ENCODE measurements around the gene CAMK2A. TPM values are rescaled to one million over a fixed set of nuclear protein-coding genes. Genes with fewer than 3 reads are reported as not detected.
A peak's percentile ranks its signal among the peaks of the same experiment; 100 is the strongest.

CAMK2A gene
- total RNA-seq, 1 experiment from 2014 or later: not detected

DNA sequence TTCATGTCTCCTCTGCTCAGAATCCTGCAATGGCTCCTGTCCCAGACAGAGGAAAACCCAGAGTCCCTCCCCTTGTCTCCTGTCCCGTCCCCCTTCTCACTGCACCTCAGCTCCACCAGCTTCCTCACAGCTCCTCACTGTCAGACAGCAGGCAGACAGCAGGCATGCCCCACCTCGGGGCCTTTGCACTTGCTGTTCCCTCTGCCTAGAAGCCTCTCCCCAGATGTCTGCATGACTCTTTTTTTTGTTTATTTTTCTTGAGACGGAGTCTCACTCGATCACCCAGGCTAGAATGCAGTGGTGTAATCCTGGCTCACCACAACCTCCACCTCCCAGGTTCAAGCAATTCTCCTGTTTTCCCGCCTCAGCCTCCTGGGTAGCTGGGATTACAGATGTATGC is 108.5 kb downstream of the CAMK2A start:
- H3K36me3 Mint-ChIP-seq (ENCODE audit: insufficient read depth, unreplicated experiment): no peaks in the 10 kb centered on the region
- no TSS peak for BruUV-seq (replicated peaks)
- no peaks in the 10 kb centered on the region for H3K4me1 Mint-ChIP-seq (ENCODE audit: low read depth, unreplicated experiment)
- H3K27me3 Mint-ChIP-seq (ENCODE audit: unreplicated experiment): peaks cover 66% of the 10 kb centered on the region
- intact Hi-C loops (cut with micrococcal nuclease; ENCODE audit: unreplicated experiment): no loop called here
- H3K27ac Mint-ChIP-seq (ENCODE audit: unreplicated experiment): no peak overlapping the region
- CTCF ChIA-PET: no interaction called here
- H3K9me3 Mint-ChIP-seq (ENCODE audit: low read depth, unreplicated experiment): no peaks in the 10 kb centered on the region
- H3K4me3 Mint-ChIP-seq (ENCODE audit: low read depth, unreplicated experiment): no peak overlapping the region
- no peak for DNase-seq
- TF ChIP-seq, protein P1, sequence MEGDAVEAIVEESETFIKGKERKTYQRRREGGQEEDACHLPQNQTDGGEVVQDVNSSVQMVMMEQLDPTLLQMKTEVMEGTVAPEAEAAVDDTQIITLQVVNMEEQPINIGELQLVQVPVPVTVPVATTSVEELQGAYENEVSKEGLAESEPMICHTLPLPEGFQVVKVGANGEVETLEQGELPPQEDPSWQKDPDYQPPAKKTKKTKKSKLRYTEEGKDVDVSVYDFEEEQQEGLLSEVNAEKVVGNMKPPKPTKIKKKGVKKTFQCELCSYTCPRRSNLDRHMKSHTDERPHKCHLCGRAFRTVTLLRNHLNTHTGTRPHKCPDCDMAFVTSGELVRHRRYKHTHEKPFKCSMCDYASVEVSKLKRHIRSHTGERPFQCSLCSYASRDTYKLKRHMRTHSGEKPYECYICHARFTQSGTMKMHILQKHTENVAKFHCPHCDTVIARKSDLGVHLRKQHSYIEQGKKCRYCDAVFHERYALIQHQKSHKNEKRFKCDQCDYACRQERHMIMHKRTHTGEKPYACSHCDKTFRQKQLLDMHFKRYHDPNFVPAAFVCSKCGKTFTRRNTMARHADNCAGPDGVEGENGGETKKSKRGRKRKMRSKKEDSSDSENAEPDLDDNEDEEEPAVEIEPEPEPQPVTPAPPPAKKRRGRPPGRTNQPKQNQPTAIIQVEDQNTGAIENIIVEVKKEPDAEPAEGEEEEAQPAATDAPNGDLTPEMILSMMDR (IDR thresholded peaks at IDR 0.05; ENCODE audit: unreplicated experiment): no peak

DNA sequence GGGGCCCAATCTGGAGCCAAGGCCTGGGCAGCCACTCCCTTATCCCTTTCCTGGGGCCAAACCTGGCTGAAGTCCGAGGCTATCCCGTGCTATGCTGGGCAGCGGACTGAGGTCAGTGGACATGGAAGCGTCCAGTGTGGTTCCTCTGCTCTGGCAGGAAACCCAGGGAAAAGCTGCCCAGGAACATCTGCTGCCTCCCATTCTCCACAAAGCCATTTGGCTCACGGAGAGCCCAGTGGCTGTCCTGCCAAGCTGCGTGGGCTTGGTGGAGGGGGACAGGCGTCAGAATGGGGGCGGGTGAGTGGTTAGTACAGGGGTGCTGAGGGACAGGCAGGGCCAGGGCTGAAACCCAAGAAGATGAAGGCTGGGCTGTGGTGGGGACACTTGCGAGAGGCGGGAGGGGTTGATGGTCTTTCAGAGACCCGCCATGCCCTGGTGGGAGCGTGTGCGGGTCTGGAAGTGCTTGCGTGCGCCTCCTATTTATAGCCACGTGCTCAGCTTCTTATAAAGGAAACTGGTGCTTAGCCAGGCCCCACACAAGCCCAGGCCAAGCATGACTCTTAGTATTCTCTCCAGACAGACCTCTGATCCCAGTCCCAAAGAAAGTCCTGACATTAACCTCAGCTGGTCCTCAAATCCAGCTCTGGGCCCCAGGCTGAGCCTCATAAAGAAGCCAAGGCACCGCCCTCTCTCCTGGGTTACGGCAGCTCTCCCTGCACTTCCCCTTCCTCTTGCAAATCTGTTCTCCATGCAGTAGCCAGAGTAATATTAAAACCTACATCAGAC is 109.1 kb downstream of the CAMK2A start:
- Mint-ChIP-seq H3K27ac (ENCODE audit: unreplicated experiment) (no peak overlapping the region), H3K4me3 (ENCODE audit: low read depth, unreplicated experiment) (no peak overlapping the region)
- CTCF ChIA-PET: no interaction called here

DNA sequence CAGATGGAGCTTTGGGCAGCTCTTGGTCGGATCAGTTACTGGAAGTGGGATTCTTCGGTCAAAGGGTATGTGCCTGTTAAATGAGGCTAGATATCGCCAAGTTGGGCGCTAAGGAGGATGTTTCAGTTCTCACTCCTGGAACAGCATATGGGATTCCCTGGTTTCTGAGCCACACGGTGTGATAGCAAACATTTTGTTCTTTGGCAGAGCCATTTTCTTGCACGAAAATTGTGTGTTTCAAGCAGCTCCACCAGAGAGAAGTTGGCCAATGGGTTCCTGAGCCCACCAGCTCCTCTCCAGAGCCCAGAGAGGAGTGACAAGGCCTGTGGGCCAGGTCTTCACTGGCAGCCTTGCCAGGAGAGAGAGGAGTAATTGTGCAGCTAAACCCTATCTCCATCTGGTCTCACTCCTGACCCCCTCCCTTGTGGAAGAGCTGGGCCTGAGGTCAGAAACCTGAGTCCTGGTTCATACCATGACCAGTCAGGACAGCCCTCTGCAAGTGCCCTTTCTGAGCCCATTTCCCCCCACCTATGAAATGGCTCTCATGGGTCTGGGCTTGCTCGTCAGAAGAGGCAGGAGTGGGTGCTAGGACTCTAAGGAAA is 110.5 kb downstream of the CAMK2A start:
- BruUV-seq (replicated peaks): no TSS peak
- intact Hi-C loops (cut with micrococcal nuclease; ENCODE audit: unreplicated experiment): no loop called here
- CTCF ChIA-PET: interaction anchor here (0.9 kb wide), 1 partner anchor 13 kb away, joined by 3 read pairs; no protein-coding TSS in a partner anchor
- no peaks in the 10 kb centered on the region for H3K4me1 Mint-ChIP-seq (ENCODE audit: low read depth, unreplicated experiment)
- H3K27ac Mint-ChIP-seq (ENCODE audit: unreplicated experiment): no peak overlapping the region
- DNase-seq: no peak
- H3K36me3 Mint-ChIP-seq (ENCODE audit: insufficient read depth, unreplicated experiment): no peaks in the 10 kb centered on the region
- H3K27me3 Mint-ChIP-seq (ENCODE audit: unreplicated experiment): peaks cover 57% of the 10 kb centered on the region
- TF ChIP-seq, protein P1 (IDR thresholded peaks at IDR 0.05; ENCODE audit: unreplicated experiment): no peak
- H3K9me3 Mint-ChIP-seq (ENCODE audit: low read depth, unreplicated experiment): no peaks in the 10 kb centered on the region
- no peak overlapping the region for H3K4me3 Mint-ChIP-seq (ENCODE audit: low read depth, unreplicated experiment)

More for the DNA sequence above, 109.1 kb downstream of the CAMK2A start:
- TF ChIP-seq, protein P1 (IDR thresholded peaks at IDR 0.05; ENCODE audit: unreplicated experiment): no peak
- Mint-ChIP-seq H3K4me1 (ENCODE audit: low read depth, unreplicated experiment) (no peaks in the 10 kb centered on the region), H3K27me3 (ENCODE audit: unreplicated experiment) (peaks cover 66% of the 10 kb centered on the region), H3K9me3 (ENCODE audit: low read depth, unreplicated experiment) (no peaks in the 10 kb centered on the region), H3K36me3 (ENCODE audit: insufficient read depth, unreplicated experiment) (no peaks in the 10 kb centered on the region)
- intact Hi-C loops (cut with micrococcal nuclease; ENCODE audit: unreplicated experiment): no loop called here
- DNase-seq: no peak
- BruUV-seq (replicated peaks): no TSS peak

DNA sequence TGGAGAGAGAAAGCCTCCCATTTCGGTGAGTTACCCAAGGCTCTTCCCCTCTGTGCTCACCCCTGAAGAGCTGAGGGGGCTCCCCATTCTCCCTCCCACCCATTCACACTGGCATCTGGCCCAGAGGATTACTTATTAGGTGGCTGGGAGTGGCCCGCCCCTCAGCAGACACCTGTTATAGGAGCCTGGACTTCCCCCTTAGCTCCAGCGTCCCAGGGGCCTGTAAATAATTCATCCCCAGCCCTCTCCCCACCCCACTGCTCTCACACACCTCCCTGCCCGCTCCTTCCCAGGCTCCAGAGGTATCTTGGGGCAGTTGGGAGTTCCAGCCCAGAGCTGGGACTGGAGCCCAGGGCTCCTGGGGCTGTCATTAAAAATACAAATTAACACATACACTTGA is 111.3 kb downstream of the CAMK2A start:
- intact Hi-C loops (cut with micrococcal nuclease; ENCODE audit: unreplicated experiment): no loop called here
- no TSS peak for BruUV-seq (replicated peaks)
- no peaks in the 10 kb centered on the region for H3K4me1 Mint-ChIP-seq (ENCODE audit: low read depth, unreplicated experiment)

More for the DNA sequence above, 111.3 kb downstream of the CAMK2A start:
- H3K4me3 Mint-ChIP-seq (ENCODE audit: low read depth, unreplicated experiment): no peak overlapping the region
- TF ChIP-seq, protein P1 (IDR thresholded peaks at IDR 0.05; ENCODE audit: unreplicated experiment): no peak
- H3K36me3 Mint-ChIP-seq (ENCODE audit: insufficient read depth, unreplicated experiment): no peaks in the 10 kb centered on the region
- peak; percentile 25 for DNase-seq
- CTCF ChIA-PET: interaction anchor here (0.9 to 1.0 kb wide), 2 partner anchors 14 to 44 kb away, joined by 3 read pairs; no protein-coding TSS in a partner anchor
- peaks cover 57% of the 10 kb centered on the region for H3K27me3 Mint-ChIP-seq (ENCODE audit: unreplicated experiment)
- no peak overlapping the region for H3K27ac Mint-ChIP-seq (ENCODE audit: unreplicated experiment)
- no peaks in the 10 kb centered on the region for H3K9me3 Mint-ChIP-seq (ENCODE audit: low read depth, unreplicated experiment)
